Activated naive CD4-positive, alpha-beta T cell treated with anti-CD3 and anti-CD28 coated beads, Interleukin-2, amount 50 U/mL, for 24 hours (primary cell): ENCODE data around the gene PDGFC.

ENCODE experiments used
- H3K27ac Mint-ChIP-seq: one replicate; pipeline ENCODE4 v1.8.0; 2021; ENCODE audit warnings: mild to moderate bottlenecking, mixed read lengths
- H3K27me3 Mint-ChIP-seq: one replicate; pipeline ENCODE4 v1.8.0; 2021; ENCODE audit warnings: mixed read lengths
- H3K36me3 Mint-ChIP-seq: one replicate; pipeline ENCODE4 v1.8.0; 2021; ENCODE audit warnings: mixed read lengths
- H3K4me1 Mint-ChIP-seq: one replicate; pipeline ENCODE4 v1.8.0; 2021; ENCODE audit warnings: mixed read lengths
- H3K4me3 Mint-ChIP-seq: one replicate; pipeline ENCODE4 v1.8.0; 2021; ENCODE audit warnings: mild to moderate bottlenecking, mixed read lengths
- H3K9me3 Mint-ChIP-seq: one replicate; pipeline ENCODE4 v1.8.0; 2021; ENCODE audit warnings: mixed read lengths

Gene PDGFC

DNA sequence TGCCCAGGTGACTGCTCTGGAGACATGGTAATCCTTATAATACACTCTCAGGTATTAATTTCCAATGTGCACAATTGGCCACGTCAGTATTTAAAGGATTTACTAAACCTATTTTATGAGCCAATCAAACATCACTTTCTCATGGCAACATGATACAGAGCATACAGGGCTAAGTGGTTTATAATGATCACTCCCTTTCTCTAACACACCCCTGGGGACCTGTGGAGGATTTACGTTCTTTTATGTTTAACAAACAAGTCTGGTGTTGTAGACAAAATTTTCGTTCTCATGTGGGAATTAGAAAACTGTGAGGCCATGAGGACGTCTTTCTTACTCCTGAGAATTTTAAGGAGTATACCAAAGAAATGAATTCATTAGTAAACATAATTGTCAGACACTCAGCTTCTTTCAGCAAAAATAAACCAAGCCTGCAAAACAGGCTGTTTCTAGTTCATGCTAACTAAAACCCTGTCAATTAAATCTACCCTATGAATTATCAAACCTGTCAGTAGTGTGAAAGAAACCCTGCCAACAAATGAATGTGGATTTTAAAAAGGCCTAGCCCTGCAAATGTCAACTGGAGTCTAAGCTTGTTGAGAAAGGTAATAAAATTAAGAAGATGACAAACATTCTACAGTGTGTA lies 155.8 kb downstream of the PDGFC start:
- peaks cover 3% of the 10 kb centered on the region for H3K9me3 Mint-ChIP-seq
- H3K27ac Mint-ChIP-seq = no peak overlapping the region
- no peaks in the 10 kb centered on the region for H3K27me3 Mint-ChIP-seq
- no peaks in the 10 kb centered on the region for H3K4me1 Mint-ChIP-seq
- H3K36me3 Mint-ChIP-seq = no peaks in the 10 kb centered on the region
- H3K4me3 Mint-ChIP-seq = no peak overlapping the region

DNA sequence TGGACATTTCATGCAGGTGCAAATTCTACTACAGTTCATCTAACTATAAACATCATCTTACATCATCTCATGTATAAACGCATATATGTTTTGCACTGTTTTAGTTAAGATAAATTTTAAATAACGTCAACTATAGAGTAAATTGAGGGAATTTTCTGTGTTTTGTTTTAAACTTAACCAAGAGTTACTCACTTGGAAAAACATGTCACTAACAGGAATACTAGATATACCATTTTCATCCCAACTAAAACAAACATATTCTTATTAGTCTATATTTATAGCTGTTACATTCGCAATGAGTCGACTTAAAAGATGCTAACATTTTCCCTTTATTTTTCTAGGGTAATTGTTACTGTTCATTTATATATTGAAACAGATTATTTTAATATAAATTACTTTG lies 159.6 kb downstream of the PDGFC start:
- no peaks in the 10 kb centered on the region for H3K4me1 Mint-ChIP-seq

DNA sequence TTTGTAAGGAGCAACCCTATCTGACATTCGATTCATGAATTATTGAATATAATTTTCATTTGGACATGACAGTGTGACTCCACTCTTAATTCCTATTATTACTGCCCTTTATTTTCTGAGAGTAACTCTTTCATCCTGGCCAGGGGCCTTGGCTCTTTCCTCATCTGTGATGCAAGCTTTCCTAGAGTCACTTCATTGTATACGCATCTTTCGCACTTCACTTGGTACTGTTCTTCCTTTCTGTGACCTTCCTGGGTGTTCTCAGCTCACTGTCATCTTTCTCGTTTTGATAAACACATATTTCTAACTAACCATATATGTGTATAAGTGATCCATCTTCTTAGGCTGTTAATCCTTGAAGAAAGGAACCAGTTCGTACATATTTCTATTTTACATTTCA lies 160.3 kb downstream of the PDGFC start:
- Mint-ChIP-seq H3K27me3 (no peaks in the 10 kb centered on the region), H3K9me3 (no peaks in the 10 kb centered on the region), H3K36me3 (no peaks in the 10 kb centered on the region), H3K27ac (no peak overlapping the region), H3K4me1 (no peaks in the 10 kb centered on the region), H3K4me3 (no peak overlapping the region)

More for the DNA sequence above, 159.6 kb downstream of the PDGFC start:
- Mint-ChIP-seq H3K4me3 (no peak overlapping the region), H3K36me3 (no peaks in the 10 kb centered on the region), H3K27me3 (no peaks in the 10 kb centered on the region), H3K9me3 (no peaks in the 10 kb centered on the region), H3K27ac (no peak overlapping the region)

DNA sequence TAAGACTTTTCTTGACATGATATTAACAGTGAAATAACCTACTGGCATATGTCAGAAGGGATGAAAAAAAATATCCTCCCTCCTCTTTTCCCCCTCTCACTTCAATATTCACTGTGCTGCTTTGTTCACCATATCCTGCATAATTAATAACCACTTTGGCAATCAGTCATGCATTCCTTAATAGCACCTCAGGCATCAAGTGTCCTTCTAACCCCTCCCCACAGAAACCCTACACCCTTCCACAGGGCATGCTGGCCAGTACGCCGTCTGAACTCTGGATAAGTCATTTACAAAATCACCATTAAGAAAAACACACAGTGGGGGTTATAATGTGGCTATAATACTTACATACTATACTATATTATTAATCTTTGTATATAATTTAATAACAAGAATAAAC lies 165.9 kb downstream of the PDGFC start:
- Mint-ChIP-seq H3K27ac (no peak overlapping the region), H3K36me3 (no peaks in the 10 kb centered on the region), H3K9me3 (no peaks in the 10 kb centered on the region), H3K4me3 (no peak overlapping the region), H3K27me3 (no peaks in the 10 kb centered on the region), H3K4me1 (no peaks in the 10 kb centered on the region)

DNA sequence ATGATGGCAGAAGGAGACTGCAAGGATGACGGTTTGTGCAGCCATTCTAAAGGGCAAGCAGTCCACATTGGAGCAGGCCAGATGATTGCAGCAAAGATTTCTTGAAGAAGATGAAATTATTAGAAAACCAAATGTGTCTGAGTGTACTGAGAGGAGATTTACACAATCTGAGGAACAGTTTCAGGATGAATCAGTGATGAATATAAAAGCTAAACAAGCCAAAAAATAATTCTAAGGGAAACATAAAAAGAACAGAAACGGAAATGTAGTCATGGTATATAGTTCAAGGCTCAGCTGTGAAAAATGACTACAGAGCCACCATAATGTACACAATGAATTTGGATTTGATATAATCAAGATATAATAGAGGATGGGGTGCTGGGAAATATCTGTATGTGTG lies 168.5 kb downstream of the PDGFC start:
- Mint-ChIP-seq H3K4me1 (no peaks in the 10 kb centered on the region), H3K9me3 (no peaks in the 10 kb centered on the region), H3K36me3 (no peaks in the 10 kb centered on the region), H3K4me3 (no peak overlapping the region), H3K27me3 (no peaks in the 10 kb centered on the region), H3K27ac (no peak overlapping the region)

DNA sequence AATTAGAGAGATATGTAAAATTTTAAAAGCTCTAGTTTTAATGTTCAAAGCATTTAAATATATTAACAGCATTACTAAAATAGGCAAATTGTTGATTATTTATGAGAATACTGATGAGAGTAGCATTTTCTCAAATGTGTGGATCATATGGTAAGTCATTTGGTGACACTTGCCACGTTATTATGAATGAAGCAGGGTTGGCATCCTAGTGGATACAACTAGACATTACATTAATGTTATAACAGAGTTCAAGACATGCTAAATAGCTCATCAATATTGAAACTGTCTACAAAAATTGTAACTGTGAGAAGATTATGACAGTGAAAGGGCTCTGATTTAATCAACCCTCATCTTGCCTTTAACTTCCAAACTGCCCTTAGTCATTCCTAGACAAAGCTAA lies 171.1 kb downstream of the PDGFC start:
- Mint-ChIP-seq H3K4me3 (no peak overlapping the region), H3K9me3 (no peaks in the 10 kb centered on the region), H3K36me3 (no peaks in the 10 kb centered on the region), H3K27ac (no peak overlapping the region), H3K4me1 (no peaks in the 10 kb centered on the region), H3K27me3 (no peaks in the 10 kb centered on the region)

DNA sequence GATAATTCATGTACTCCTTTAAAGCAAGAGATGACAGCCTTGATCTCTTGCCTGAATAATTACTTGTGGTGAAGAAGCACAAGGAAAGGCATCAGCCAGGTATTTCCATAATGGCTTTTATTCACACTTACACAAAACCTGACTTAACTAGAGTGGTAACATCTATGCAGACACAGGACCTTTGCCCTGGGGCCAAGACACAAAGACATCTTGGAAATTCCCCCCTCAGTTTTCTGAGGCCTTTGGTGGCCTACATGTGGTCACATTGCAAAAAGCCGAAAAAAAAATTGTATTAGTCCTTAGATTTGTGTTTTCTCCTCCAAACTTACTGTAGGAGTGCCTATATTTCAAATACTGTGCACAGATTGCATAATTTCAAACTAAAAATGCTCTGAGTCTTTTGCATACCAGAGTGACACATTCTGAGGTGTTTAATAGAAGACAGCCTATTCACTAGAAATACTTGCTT lies 172.4 kb downstream of the PDGFC start:
- H3K4me3 Mint-ChIP-seq = no peak overlapping the region
- no peak overlapping the region for H3K27ac Mint-ChIP-seq
- no peaks in the 10 kb centered on the region for H3K36me3 Mint-ChIP-seq
- H3K4me1 Mint-ChIP-seq = no peaks in the 10 kb centered on the region
- no peaks in the 10 kb centered on the region for H3K27me3 Mint-ChIP-seq
- no peaks in the 10 kb centered on the region for H3K9me3 Mint-ChIP-seq

DNA sequence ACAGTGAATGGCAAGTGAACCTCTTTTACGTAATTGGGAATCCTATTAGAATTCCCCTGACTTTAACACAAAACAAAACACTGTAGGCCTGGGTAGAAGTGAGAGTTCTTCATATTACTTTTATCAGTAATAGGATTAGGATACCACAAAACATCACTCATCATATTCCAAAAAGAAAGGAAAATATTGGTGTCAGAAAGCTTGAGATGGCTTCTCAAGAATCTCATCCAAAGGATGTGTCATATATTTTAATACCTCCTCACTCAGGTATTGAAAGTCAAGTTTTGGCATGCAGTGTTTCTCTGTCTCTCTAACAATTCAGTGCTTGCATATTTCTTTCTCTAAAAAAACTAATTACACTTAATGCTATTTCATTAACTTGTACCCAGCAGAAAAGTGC lies 173.2 kb downstream of the PDGFC start:
- H3K4me3 Mint-ChIP-seq = no peak overlapping the region
- no peaks in the 10 kb centered on the region for H3K36me3 Mint-ChIP-seq
- no peaks in the 10 kb centered on the region for H3K4me1 Mint-ChIP-seq
- no peaks in the 10 kb centered on the region for H3K9me3 Mint-ChIP-seq
- H3K27me3 Mint-ChIP-seq = no peaks in the 10 kb centered on the region
- H3K27ac Mint-ChIP-seq = no peak overlapping the region

DNA sequence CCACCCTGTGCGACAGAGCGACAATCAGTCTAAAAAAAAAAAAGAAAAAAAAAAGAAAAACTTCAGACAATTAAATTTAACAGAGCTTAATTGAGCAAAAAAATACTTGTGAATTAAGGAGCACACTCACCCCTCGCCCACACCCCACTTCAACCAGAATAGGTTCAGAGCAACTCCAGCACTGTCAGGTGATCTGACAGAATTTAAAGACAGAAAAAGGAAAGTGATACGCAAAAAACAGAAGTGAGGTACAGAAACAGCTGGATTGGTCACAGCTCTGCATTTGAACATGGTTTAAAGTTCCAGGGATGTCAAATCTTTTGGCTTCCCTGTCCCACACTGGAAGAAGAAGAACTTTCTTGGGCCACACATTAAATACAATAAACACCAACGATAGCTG lies 174.4 kb downstream of the PDGFC start:
- no peaks in the 10 kb centered on the region for H3K9me3 Mint-ChIP-seq
- H3K36me3 Mint-ChIP-seq = no peaks in the 10 kb centered on the region
- H3K4me3 Mint-ChIP-seq = no peak overlapping the region
- no peaks in the 10 kb centered on the region for H3K27me3 Mint-ChIP-seq
- H3K27ac Mint-ChIP-seq = no peak overlapping the region
- no peaks in the 10 kb centered on the region for H3K4me1 Mint-ChIP-seq

DNA sequence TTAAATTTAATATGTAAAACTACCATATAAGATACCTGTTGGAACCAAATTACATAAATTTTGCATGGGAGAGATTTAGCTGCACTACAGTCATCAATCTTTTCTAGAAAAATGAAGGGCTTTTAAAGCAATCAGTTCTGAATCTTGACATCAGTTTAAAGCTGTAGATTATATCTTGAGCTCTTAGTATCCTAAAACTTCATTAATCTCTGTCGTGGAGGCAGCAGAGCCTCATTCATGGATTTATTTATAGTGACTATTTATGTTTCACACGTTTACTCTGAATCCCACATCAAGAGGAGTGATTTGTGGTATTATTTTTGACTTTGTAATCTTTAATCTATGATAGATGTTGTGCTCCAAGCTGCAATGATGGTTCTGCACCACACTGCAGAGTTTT lies 175.9 kb downstream of the PDGFC start:
- no peak overlapping the region for H3K4me3 Mint-ChIP-seq
- no peak overlapping the region for H3K27ac Mint-ChIP-seq
- no peaks in the 10 kb centered on the region for H3K4me1 Mint-ChIP-seq
- H3K9me3 Mint-ChIP-seq = no peaks in the 10 kb centered on the region
- no peaks in the 10 kb centered on the region for H3K27me3 Mint-ChIP-seq
- H3K36me3 Mint-ChIP-seq = no peaks in the 10 kb centered on the region

DNA sequence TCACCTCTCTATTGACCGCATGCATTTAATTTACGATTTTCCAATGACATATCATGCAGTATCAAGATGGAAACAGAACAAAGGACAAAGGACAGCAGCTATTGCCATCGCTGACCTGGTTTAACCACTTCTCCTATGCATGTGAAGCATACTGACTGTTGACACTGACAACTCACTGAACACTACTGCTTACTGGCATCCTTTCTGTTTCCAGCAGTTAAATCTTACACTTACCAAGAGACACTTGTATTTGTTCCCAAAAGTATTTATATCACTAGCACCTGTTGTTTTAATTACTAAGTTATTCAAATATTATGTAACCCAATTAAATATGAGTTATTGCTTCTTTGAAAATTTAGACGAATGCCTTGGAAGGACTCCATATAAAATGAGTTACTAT lies 176.7 kb downstream of the PDGFC start:
- no peaks in the 10 kb centered on the region for H3K27me3 Mint-ChIP-seq
- no peak overlapping the region for H3K27ac Mint-ChIP-seq
- H3K9me3 Mint-ChIP-seq = no peaks in the 10 kb centered on the region
- H3K36me3 Mint-ChIP-seq = no peaks in the 10 kb centered on the region
- no peaks in the 10 kb centered on the region for H3K4me1 Mint-ChIP-seq
- no peak overlapping the region for H3K4me3 Mint-ChIP-seq

DNA sequence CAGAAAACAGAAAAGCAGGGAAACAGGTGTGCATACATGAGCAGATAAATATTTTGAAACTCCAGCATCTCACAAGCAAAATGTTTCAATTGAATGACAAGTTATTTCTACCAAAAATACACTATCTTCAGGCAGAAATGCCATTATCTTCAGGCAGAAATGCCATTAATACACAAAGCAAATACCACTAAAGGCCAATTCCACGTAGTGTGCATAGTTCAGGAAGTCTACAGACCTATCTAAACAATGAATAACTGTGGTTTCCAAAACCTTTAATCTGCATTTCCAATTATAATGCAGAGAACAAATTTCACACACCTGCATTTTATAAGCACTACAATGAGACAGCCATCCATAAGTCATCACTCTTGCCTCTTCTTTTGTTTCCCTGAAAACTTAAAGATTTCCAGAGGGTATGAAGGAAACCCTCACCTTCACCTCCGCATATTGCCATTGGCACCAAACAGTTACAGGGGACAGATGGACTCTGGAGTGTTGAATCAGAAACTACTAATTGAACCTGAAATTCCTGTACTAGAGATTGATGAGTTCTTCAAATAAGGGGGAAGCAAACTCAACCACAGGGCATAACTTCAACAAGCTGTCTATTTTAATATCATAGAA lies 179.0 kb downstream of the PDGFC start:
- Mint-ChIP-seq H3K9me3 (no peaks in the 10 kb centered on the region), H3K27ac (no peak overlapping the region), H3K36me3 (no peaks in the 10 kb centered on the region), H3K27me3 (no peaks in the 10 kb centered on the region), H3K4me1 (no peaks in the 10 kb centered on the region), H3K4me3 (no peak overlapping the region)

DNA sequence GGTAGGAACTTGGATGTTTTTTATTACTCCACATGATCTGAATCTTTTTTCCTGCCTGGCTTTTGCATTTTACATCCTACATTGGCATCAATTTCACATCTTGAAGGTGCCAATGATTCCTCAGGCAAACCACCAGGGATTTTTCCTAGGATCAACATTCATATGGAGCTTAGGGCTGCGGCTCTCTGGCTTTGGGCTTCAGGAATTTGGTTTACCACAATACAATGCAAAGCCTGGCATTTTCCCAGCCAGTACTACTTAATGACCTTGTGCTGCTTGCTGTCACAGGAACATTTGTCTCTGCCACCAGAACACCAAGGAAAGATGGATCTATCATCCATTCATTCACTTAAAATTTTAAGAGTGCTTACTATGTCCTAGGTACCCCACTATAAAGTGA lies 180.7 kb downstream of the PDGFC start:
- Mint-ChIP-seq H3K4me3 (no peak overlapping the region), H3K27me3 (no peaks in the 10 kb centered on the region), H3K4me1 (no peaks in the 10 kb centered on the region)

DNA sequence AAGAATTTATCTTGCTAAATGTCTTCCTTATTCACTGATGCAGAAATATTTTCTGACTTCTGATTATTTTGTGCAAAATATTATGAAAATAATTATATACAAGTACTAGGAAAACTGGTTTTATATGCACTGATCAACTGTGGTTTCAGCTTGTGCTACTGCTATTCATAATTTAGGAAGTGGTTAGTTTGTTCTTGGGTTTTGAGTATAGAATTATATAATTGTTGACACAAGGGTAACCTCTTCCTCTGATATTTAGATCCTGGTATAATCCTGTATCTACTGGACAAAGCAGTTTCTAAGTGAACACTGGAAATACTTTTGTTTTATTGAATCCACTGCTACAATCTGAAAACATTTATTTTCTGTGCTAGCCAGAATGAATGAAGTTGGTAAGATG lies 182.8 kb downstream of the PDGFC start:
- no peak overlapping the region for H3K27ac Mint-ChIP-seq
- no peak overlapping the region for H3K4me3 Mint-ChIP-seq

More for the DNA sequence above, 180.7 kb downstream of the PDGFC start:
- H3K27ac Mint-ChIP-seq = no peak overlapping the region
- H3K9me3 Mint-ChIP-seq = no peaks in the 10 kb centered on the region
- no peaks in the 10 kb centered on the region for H3K36me3 Mint-ChIP-seq

DNA sequence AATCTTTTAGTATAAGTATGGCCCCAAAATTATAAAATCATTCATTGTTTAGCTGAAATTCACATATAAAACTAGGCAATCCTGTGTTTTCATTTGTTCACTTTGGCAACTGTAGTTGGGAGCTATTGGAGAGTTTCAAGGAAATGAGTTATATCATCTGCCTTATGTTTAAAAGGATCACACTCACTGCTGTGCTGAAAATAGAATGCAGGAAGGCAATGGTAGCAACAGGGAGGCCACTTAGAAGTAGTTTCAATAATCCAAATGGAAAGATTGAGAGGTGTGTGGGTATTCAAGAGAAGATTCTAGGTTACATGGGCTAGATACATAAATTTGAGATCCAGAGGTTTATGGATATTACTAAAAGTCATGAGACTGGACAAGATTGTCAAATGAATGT lies 184.9 kb downstream of the PDGFC start:
- H3K4me1 Mint-ChIP-seq = no peaks in the 10 kb centered on the region
- H3K9me3 Mint-ChIP-seq = peaks cover 9% of the 10 kb centered on the region
- H3K4me3 Mint-ChIP-seq = no peak overlapping the region
- no peaks in the 10 kb centered on the region for H3K27me3 Mint-ChIP-seq
- no peaks in the 10 kb centered on the region for H3K36me3 Mint-ChIP-seq
- no peak overlapping the region for H3K27ac Mint-ChIP-seq

More for the DNA sequence above, 182.8 kb downstream of the PDGFC start:
- Mint-ChIP-seq H3K9me3 (peaks cover 6% of the 10 kb centered on the region), H3K27me3 (no peaks in the 10 kb centered on the region), H3K4me1 (no peaks in the 10 kb centered on the region), H3K36me3 (no peaks in the 10 kb centered on the region)

DNA sequence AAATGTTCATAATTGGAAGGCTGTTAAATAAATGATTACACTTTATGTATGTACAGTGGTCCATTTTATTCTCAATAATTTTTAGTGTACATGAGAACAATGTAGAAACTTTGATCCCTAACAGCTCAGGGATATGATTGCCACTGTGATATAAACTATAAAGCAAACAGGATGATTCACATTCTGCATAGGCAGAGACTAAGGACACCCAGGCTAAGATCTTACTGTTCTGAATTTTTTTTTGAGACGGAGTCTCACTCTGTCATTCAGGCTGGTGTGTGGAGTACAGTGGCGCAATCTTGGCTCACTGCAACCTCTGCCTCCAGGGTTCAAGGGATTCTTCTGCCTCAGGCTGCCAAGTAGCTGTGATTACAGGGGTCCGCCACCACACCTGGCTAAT lies 186.6 kb downstream of the PDGFC start:
- H3K9me3 Mint-ChIP-seq = peaks cover 13% of the 10 kb centered on the region
- H3K4me1 Mint-ChIP-seq = no peaks in the 10 kb centered on the region
- no peaks in the 10 kb centered on the region for H3K27me3 Mint-ChIP-seq
- no peak overlapping the region for H3K4me3 Mint-ChIP-seq
- no peaks in the 10 kb centered on the region for H3K36me3 Mint-ChIP-seq
- no peak overlapping the region for H3K27ac Mint-ChIP-seq

DNA sequence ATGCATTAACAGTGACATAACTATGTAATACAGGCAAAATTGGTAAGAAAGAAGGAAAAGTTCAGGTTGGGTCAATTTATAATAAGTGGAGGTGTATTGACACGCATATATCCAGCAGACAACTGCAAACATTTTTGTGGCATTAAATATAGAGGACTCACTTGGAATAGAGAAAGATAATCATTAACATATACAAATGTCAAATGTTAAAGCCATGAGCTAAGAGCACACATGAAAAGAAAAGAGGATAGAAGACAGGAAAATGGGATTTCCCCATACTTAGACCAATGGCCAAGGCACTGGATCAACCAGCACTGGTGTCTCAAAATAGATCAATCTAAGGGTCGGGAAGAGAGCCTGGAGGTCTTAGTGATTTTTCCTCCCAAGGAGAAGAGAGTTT lies 187.6 kb downstream of the PDGFC start:
- H3K9me3 Mint-ChIP-seq = peaks cover 13% of the 10 kb centered on the region
- no peaks in the 10 kb centered on the region for H3K4me1 Mint-ChIP-seq
- no peak overlapping the region for H3K27ac Mint-ChIP-seq
- H3K36me3 Mint-ChIP-seq = no peaks in the 10 kb centered on the region
- H3K4me3 Mint-ChIP-seq = no peak overlapping the region
- no peaks in the 10 kb centered on the region for H3K27me3 Mint-ChIP-seq
